Gastroesophageal sphincter (tissue), 3 donors: ENCODE data around the gene GLS2.

ENCODE experiments used
- EP300 ChIP-seq: sonication (generic); formaldehyde crosslinking; IDR thresholded peaks from one replicate; pipeline ENCODE4 v1.6.1; 2017; ENCODE audit warnings: antibody characterized with exemption, mild to moderate bottlenecking
- POLR2A ChIP-seq, 2 donors: fragments of 450-650 bp; IDR thresholded peaks; one replicate each; pipeline ENCODE4 v1.6.1; 2017; ENCODE audit warnings: antibody characterized with exemption in 2 of 2, mild to moderate bottlenecking in 2 of 2, moderate library complexity in 1 of 2
- POLR2AphosphoS5 ChIP-seq: sonication (generic); formaldehyde crosslinking; IDR thresholded peaks from one replicate; pipeline ENCODE4 v1.6.1; 2017; ENCODE audit warnings: antibody characterized with exemption
- TF ChIP-seq, protein P1 (sequence below), 4 experiments: fragments of 200-600 bp in 2 of 4; fragments of 450-650 bp in 2 of 4; sonication (generic) in 1 of 4; IDR thresholded peaks; one replicate each; pipeline ENCODE4 v1.5.1; 2017 to 2019; ENCODE audit warnings: antibody characterized with exemption in 4 of 4, mild to moderate bottlenecking in 2 of 4, moderate library complexity in 2 of 4

DNA sequence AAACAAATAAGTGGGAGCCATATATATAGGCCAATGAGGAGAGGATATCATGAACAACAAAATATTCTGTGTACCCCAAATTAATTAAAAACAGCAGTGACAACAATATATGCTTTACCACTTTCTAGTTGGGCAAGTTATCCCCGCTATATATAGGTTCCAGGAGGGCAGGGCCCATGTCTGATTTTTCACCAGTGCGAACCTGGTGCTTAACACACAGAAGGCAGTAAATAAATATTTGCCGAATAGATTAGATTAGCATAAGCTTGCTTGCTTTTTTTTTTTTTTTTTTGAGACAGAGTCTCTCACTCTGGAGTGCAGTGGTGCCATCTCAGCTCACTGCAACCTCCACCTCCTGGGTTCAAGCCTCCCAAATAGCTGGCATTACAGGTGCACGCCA is 30.1 kb downstream of the GLS2 start:
- TF ChIP-seq, protein P1, sequence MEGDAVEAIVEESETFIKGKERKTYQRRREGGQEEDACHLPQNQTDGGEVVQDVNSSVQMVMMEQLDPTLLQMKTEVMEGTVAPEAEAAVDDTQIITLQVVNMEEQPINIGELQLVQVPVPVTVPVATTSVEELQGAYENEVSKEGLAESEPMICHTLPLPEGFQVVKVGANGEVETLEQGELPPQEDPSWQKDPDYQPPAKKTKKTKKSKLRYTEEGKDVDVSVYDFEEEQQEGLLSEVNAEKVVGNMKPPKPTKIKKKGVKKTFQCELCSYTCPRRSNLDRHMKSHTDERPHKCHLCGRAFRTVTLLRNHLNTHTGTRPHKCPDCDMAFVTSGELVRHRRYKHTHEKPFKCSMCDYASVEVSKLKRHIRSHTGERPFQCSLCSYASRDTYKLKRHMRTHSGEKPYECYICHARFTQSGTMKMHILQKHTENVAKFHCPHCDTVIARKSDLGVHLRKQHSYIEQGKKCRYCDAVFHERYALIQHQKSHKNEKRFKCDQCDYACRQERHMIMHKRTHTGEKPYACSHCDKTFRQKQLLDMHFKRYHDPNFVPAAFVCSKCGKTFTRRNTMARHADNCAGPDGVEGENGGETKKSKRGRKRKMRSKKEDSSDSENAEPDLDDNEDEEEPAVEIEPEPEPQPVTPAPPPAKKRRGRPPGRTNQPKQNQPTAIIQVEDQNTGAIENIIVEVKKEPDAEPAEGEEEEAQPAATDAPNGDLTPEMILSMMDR (IDR thresholded peaks at IDR 0.05): no peak
- TF ChIP-seq EP300 (no peak), POLR2AphosphoS5 (no peak), POLR2A (IDR thresholded peaks at IDR 0.05) (no peak)
